OCI-LY3 (cell line): Measurements from ENCODE around the gene TMEM256.

Experiments
- H2AFZ ChIP-seq: fragments of 200-600, 300-600 bp; shearing (Covaris generic); 2 replicates; pipeline ENCODE4 v1.6.0; 2014; ENCODE audit warnings: antibody characterized with exemption, low read depth, low read length
- H3K27ac ChIP-seq: fragments of 200-600, 300-600 bp; sonication (generic); 2 replicates; pipeline ENCODE4 v1.5.1; 2014; ENCODE audit warnings: mild to moderate bottlenecking, low read length, moderate library complexity, mixed read lengths
- H3K27me3 ChIP-seq: fragments of 200-600, 300-600 bp; sonication (generic); 2 replicates; pipeline ENCODE4 v1.6.1; 2014; ENCODE audit warnings: low read depth, low read length, mixed read lengths
- H3K36me3 ChIP-seq: fragments of 200-600, 300-600 bp; sonication (generic); replicated peaks from 2 replicates; pipeline ENCODE3; 2014; ENCODE audit warnings: low read depth, low read length, mixed read lengths
- H3K4me1 ChIP-seq: fragments of 300-600, 200-600 bp; sonication (generic); 2 replicates; pipeline ENCODE4 v1.6.1; 2014; ENCODE audit warnings: low read length, mixed read lengths
- H3K4me2 ChIP-seq: fragments of 200-600, 300-600 bp; sonication (generic); 2 replicates; pipeline ENCODE4 v1.6.1; 2014; ENCODE audit warnings: low read length, mixed read lengths
- H3K4me3 ChIP-seq: fragments of 300-600, 200-600 bp; sonication (generic); 2 replicates; pipeline ENCODE4 v1.5.1; 2014; ENCODE audit warnings: antibody characterized with exemption, mild to moderate bottlenecking, low read length, moderate library complexity
- H3K79me2 ChIP-seq: fragments of 300-600, 200-600 bp; shearing (Covaris generic); 2 replicates; pipeline ENCODE4 v1.6.1; 2014; ENCODE audit warnings: mild to moderate bottlenecking, low read length, mixed read lengths
- H3K9ac ChIP-seq: fragments of 300-600, 200-600 bp; shearing (Covaris generic); 2 replicates; pipeline ENCODE4 v1.6.0; 2014; ENCODE audit warnings: mild to moderate bottlenecking, low read length, moderate library complexity
- H3K9me3 ChIP-seq: fragments of 200-600, 300-600 bp; shearing (Covaris generic); 2 replicates; pipeline ENCODE4 v1.6.1; 2014; ENCODE audit warnings: low read length, mixed read lengths; ENCODE audit not compliant: insufficient read depth
- H4K20me1 ChIP-seq: fragments of 200-600, 300-600 bp; sonication (generic); 2 replicates; pipeline ENCODE4 v1.6.1; 2016; ENCODE audit warnings: low read length, mixed read lengths; ENCODE audit not compliant: insufficient read depth
- CTCF ChIP-seq: fragments of 200-600, 300-600 bp; sonication (generic); IDR thresholded peaks from 2 replicates; pipeline ENCODE4 v1.5.1; 2014; ENCODE audit warnings: antibody characterized with exemption, low read length, low read depth
- EZH2phosphoT487 ChIP-seq: fragments of 200-600 bp; shearing (Covaris generic); IDR thresholded peaks from 2 replicates; pipeline ENCODE4 v1.6.1; 2018; ENCODE audit warnings: antibody characterized with exemption, mixed run types, low read depth

TMEM256 gene

GRCh38 chr17:7380321-7380720 is 23.6 kb downstream of the TMEM256 start:
- Histone ChIP-seq H3K27ac (no peak overlapping the region), H3K9ac (no peak overlapping the region), H3K27me3 (no peaks in the 10 kb centered on the region), H3K9me3 (0 out of 2 replicates have a peak, but pooled peaks cover 5% of the 10 kb centered on the region), H4K20me1 (no peaks in the 10 kb centered on the region), H3K4me3 (no peak overlapping the region), H2AFZ (no peak overlapping the region), H3K4me1 (peaks cover 9% of the 10 kb centered on the region; the same call in 1 of the 2 replicates), H3K79me2 (no peaks in the 10 kb centered on the region), H3K36me3 (no peaks in the 10 kb centered on the region), H3K4me2 (no peak overlapping the region)
- TF ChIP-seq EZH2phosphoT487 (no peak), CTCF (no peak)

GRCh38 chr17:7379134-7379533 is 24.8 kb downstream of the TMEM256 start:
- H4K20me1 ChIP-seq = no peaks in the 10 kb centered on the region
- H3K9me3 ChIP-seq = 0 out of 2 replicates have a peak, but pooled peaks cover 5% of the 10 kb centered on the region
- H3K4me3 ChIP-seq = no peak overlapping the region
- TF ChIP-seq CTCF (no peak), EZH2phosphoT487 (no peak)
- no peak overlapping the region for H3K9ac ChIP-seq
- H3K27ac ChIP-seq = no peak overlapping the region
- H3K79me2 ChIP-seq = no peaks in the 10 kb centered on the region
- no peak overlapping the region for H2AFZ ChIP-seq
- H3K36me3 ChIP-seq = no peaks in the 10 kb centered on the region
- no peak overlapping the region for H3K4me2 ChIP-seq
- H3K4me1 ChIP-seq = peaks cover 5% of the 10 kb centered on the region; the same call in 1 of the 2 replicates
- no peaks in the 10 kb centered on the region for H3K27me3 ChIP-seq

- Histone ChIP-seq H3K27ac (no peak overlapping the region), H2AFZ (no peak overlapping the region), H3K4me2 (no peak overlapping the region), H3K9me3 (0 out of 2 replicates have a peak, but pooled peaks cover 4% of the 10 kb centered on the region), H3K4me1 (no peaks in the 10 kb centered on the region), H3K4me3 (no peak overlapping the region), H3K9ac (no peak overlapping the region), H4K20me1 (no peaks in the 10 kb centered on the region), H3K36me3 (no peaks in the 10 kb centered on the region), H3K27me3 (peaks cover 6% of the 10 kb centered on the region; the same call in 1 of the 2 replicates), H3K79me2 (no peaks in the 10 kb centered on the region)
- no peak for TF ChIP-seq EZH2phosphoT487
- no peak for TF ChIP-seq CTCF
Measured at GRCh38 chr17:7374353-7374752, 29.5 kb downstream of the TMEM256 start.

GRCh38 chr17:7370853-7371252 is 33.0 kb downstream of the TMEM256 start:
- peaks cover 6% of the 10 kb centered on the region; the same call in 1 of the 2 replicates for H3K27me3 ChIP-seq
- H3K4me1 ChIP-seq = no peaks in the 10 kb centered on the region
- no peak overlapping the region for H3K4me2 ChIP-seq
- no peak overlapping the region for H2AFZ ChIP-seq
- no peaks in the 10 kb centered on the region for H3K36me3 ChIP-seq
- H3K4me3 ChIP-seq = no peak overlapping the region
- H3K79me2 ChIP-seq = no peaks in the 10 kb centered on the region
- H3K27ac ChIP-seq = no peak overlapping the region
- H3K9ac ChIP-seq = no peak overlapping the region
- TF ChIP-seq EZH2phosphoT487 (no peak), CTCF (no peak)
- no peaks in the 10 kb centered on the region for H3K9me3 ChIP-seq
- no peaks in the 10 kb centered on the region for H4K20me1 ChIP-seq
